Daoy (cell line): Measurements from ENCODE around the gene CMPK1. TPM values are rescaled to one million over a fixed set of nuclear protein-coding genes. Genes with fewer than 3 reads are reported as not detected.

ENCODE experiments used
- DNase-seq: peaks from one replicate; pipeline ENCODE4 v3.0.0-alpha.2; 2015; ENCODE audit warnings: low read depth
- total RNA-seq: library from RNA; depleted of rRNA; stranded (reverse); fragments of >200 nt; shearing (Covaris generic); gene quantifications from 2 replicates; pipeline ENCODE4 v1.2.3, GENCODE V29; 2014; rRNA removed

The CMPK1 gene
- total RNA-seq, 1 experiment from 2014 or later: 146 TPM

GRCh38 chr1:47424336-47424982 lies 90.9 kb downstream of the CMPK1 start:
- DNase-seq: peak; percentile 57

Other genes with a start within 250 kb of the CMPK1 start
- not detected in 2 replicates for gene CYP4A22, start 196.3 kb upstream of the CMPK1 start, total RNA-seq
- not detected in 2 replicates for gene PDZK1IP1, start 143.8 kb upstream of the CMPK1 start, total RNA-seq
- 0.23 and 0.60 TPM in 2 replicates for gene TAL1, start 101.6 kb upstream of the CMPK1 start, total RNA-seq
- 29.8 and 37.9 TPM in 2 replicates for gene STIL, start 19.6 kb upstream of the CMPK1 start, total RNA-seq
- not detected in 2 replicates for gene FOXE3, start 82.5 kb downstream of the CMPK1 start, total RNA-seq
- gene FOXD2, start 104.3 kb downstream of the CMPK1 start, total RNA-seq: 0.57 and 2.4 TPM in 2 replicates